Osteocyte (in vitro differentiated cells): ENCODE results near the gene PTMA. TPM values are rescaled to one million over a fixed set of nuclear protein-coding genes. Genes with fewer than 3 reads are reported as not detected.

Experiments
- DNase-seq: peaks from one replicate; pipeline ENCODE4 v3.0.0; 2021; ENCODE audit warnings: mixed read lengths; ENCODE audit not compliant: unreplicated experiment; ENCODE audit errors: extremely low spot score
- H3K27ac Mint-ChIP-seq: one replicate; pipeline ENCODE4 v1.8.0; 2021; ENCODE audit warnings: mild to moderate bottlenecking, mixed read lengths; ENCODE audit not compliant: unreplicated experiment
- H3K27me3 Mint-ChIP-seq: one replicate; pipeline ENCODE4 v1.8.0; 2021; ENCODE audit warnings: mixed read lengths; ENCODE audit not compliant: unreplicated experiment
- H3K36me3 Mint-ChIP-seq: one replicate; pipeline ENCODE4 v1.8.0; 2021; ENCODE audit warnings: mixed read lengths; ENCODE audit not compliant: unreplicated experiment
- H3K4me1 Mint-ChIP-seq: one replicate; pipeline ENCODE4 v1.8.0; 2021; ENCODE audit warnings: mixed read lengths; ENCODE audit not compliant: unreplicated experiment
- H3K4me3 Mint-ChIP-seq: one replicate; pipeline ENCODE4 v1.8.0; 2021; ENCODE audit warnings: mild to moderate bottlenecking, moderate library complexity, mixed read lengths; ENCODE audit not compliant: unreplicated experiment
- H3K9me3 Mint-ChIP-seq: one replicate; pipeline ENCODE4 v1.8.0; 2021; ENCODE audit warnings: mixed read lengths; ENCODE audit not compliant: unreplicated experiment
- total RNA-seq: library from RNA; stranded (reverse); gene quantifications from 2 replicates; pipeline ENCODE4 v1.2.1, GENCODE V29; 2021
- TF ChIP-seq, protein P1 (sequence below): fragments of 200-600 bp; sonication (generic); IDR thresholded peaks from 2 replicates; pipeline ENCODE4 v1.5.0; 2021; ENCODE audit warnings: antibody characterized with exemption, mild to moderate bottlenecking, moderate library complexity

PTMA gene
- total RNA-seq, 1 donor from 2014 or later: 776 TPM

DNA sequence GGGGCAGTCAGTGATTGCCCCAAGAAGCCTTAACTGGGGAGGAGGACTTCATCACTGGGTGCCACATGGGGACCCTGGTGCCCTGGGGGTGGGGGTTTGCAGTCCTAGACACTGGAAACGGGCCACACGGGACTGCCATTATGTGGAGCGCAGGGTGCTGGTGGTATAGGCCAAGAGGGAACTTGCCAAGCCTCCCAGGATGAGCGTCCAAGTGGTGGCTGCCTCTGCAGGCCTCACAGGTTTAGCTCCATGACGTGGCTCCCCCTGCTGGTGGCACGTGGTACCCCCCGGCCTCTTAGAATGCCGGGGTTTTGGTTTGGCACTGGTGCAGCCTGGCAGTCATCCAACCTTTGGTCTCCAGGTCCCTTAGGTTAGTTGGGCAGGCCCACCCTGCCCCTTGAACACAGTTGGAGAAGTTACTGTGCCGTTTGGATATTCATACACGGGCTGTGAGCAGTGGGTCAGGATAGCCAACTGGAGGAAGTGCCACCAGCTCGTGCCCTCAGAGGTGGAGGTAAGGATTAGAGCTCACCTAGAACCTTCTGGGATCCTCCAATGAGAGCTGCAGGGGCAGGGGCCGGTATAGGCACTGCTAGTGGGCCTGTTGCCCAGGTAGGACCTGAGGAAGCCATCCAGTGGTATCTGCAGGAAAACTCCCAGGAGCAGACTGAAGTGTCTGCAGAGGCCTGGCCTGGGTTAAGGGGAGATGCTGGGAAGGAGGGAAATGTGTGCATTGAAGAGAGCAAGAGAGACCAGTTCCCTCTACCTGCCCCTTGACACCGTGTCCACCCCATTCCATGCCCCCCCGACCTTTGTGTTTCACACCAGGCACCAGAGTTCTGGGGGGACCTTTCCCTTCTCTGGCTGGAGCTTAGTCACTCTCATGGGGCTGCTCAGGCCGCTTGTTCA, 5.7 kb downstream of the PTMA start:
- no peaks in the 10 kb centered on the region for H3K9me3 Mint-ChIP-seq
- H3K4me1 Mint-ChIP-seq: peaks cover 48% of the 10 kb centered on the region
- H3K27ac Mint-ChIP-seq: peak overlapping the region; percentile 82
- TF ChIP-seq, protein P1, sequence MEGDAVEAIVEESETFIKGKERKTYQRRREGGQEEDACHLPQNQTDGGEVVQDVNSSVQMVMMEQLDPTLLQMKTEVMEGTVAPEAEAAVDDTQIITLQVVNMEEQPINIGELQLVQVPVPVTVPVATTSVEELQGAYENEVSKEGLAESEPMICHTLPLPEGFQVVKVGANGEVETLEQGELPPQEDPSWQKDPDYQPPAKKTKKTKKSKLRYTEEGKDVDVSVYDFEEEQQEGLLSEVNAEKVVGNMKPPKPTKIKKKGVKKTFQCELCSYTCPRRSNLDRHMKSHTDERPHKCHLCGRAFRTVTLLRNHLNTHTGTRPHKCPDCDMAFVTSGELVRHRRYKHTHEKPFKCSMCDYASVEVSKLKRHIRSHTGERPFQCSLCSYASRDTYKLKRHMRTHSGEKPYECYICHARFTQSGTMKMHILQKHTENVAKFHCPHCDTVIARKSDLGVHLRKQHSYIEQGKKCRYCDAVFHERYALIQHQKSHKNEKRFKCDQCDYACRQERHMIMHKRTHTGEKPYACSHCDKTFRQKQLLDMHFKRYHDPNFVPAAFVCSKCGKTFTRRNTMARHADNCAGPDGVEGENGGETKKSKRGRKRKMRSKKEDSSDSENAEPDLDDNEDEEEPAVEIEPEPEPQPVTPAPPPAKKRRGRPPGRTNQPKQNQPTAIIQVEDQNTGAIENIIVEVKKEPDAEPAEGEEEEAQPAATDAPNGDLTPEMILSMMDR: peak; percentile 85
- H3K27me3 Mint-ChIP-seq: no peaks in the 10 kb centered on the region
- peak overlapping the region; percentile 47 for H3K4me3 Mint-ChIP-seq
- peaks cover 21% of the 10 kb centered on the region for H3K36me3 Mint-ChIP-seq
- DNase-seq: peak; percentile 95

GRCh38 chr2:231714639-231715498, 6.5 kb downstream of the PTMA start:
- Mint-ChIP-seq H3K4me1 (peaks cover 48% of the 10 kb centered on the region), H3K4me3 (no peak overlapping the region), H3K27ac (peak overlapping the region; percentile 40)

DNA sequence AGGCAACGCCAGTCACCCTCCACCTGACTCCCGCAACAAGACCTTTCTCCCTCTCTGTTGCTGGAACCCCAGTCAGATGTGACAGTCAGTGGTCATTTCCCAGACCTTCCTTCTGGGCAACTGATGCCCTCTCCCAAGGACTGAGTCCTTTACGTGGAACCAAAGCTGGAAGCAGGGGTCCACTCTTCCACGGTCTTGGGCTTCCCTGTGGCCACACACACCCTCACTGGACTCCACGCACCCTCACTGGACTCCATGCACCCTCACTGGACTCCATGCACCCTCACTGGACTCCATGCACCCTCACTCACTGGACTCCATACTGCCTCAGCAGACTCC, 7.1 kb downstream of the PTMA start:
- TF ChIP-seq, protein P1: no peak
- Mint-ChIP-seq H3K4me3 (no peak overlapping the region), H3K4me1 (peaks cover 48% of the 10 kb centered on the region), H3K9me3 (no peaks in the 10 kb centered on the region), H3K27ac (peak overlapping the region; percentile 63), H3K36me3 (peaks cover 21% of the 10 kb centered on the region), H3K27me3 (no peaks in the 10 kb centered on the region)
- DNase-seq: no peak

More at GRCh38 chr2:231714639-231715498, 6.5 kb downstream of the PTMA start:
- Mint-ChIP-seq H3K27me3 (no peaks in the 10 kb centered on the region), H3K36me3 (peaks cover 21% of the 10 kb centered on the region), H3K9me3 (no peaks in the 10 kb centered on the region)
- no peak for DNase-seq
- TF ChIP-seq, protein P1: peak; percentile 84

DNA sequence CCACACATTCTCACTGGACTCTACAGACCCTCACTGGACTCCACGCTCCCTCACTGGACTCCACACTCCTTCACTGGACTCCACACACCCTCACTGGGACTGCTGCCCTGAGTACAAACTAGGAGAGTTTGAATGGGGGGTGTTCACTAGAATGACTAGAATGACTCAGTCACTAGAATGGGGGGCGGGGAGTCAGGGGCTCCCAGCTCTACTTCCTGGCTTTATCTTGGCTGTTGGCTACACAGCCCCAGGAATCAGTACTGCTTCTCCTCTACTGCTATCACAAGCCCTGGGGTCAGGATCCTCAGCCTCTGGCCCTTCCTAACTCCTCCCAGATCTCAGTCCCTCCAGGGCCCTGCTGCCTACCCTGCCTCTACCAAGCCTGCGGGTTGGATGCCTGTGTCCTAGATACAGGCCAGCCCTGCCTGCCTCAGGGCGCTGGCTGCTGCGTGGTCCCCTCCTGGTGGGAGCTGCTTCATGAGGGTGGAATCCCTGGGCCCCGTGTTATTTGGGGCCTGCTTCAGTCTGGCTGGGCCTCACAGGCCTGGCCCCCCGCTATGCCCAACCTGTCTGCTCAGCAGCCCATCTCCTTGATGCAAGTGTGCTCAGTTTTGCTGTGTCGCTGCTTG, 7.8 kb downstream of the PTMA start:
- Mint-ChIP-seq H3K4me3 (no peak overlapping the region), H3K4me1 (peaks cover 46% of the 10 kb centered on the region), H3K27ac (peak overlapping the region; percentile 63), H3K9me3 (no peaks in the 10 kb centered on the region), H3K27me3 (no peaks in the 10 kb centered on the region), H3K36me3 (peaks cover 21% of the 10 kb centered on the region)
- TF ChIP-seq, protein P1: no peak
- no peak for DNase-seq
